Activated naive CD8-positive, alpha-beta T cell treated with anti-CD3 and anti-CD28 coated beads, Interleukin-2, amount 50 U/mL, for 24 hours (primary cell): ENCODE results near the gene RASGEF1C.

ENCODE experiments used
- ATAC-seq: fragments of 150-1000 bp; cut with Tn5 transposase; one replicate; pipeline ENCODE4 v1.10.0; 2021
- DNase-seq: peaks from one replicate; pipeline ENCODE4 v3.0.0; 2021
- H3K27ac Mint-ChIP-seq: one replicate; pipeline ENCODE4 v1.8.0; 2021; ENCODE audit warnings: mild to moderate bottlenecking, mixed read lengths
- H3K27me3 Mint-ChIP-seq: one replicate; pipeline ENCODE4 v1.8.0; 2021; ENCODE audit warnings: mixed read lengths
- H3K36me3 Mint-ChIP-seq: one replicate; pipeline ENCODE4 v1.8.0; 2021; ENCODE audit warnings: low read depth, mixed read lengths
- H3K4me1 Mint-ChIP-seq: one replicate; pipeline ENCODE4 v1.8.0; 2021; ENCODE audit warnings: mixed read lengths
- H3K4me3 Mint-ChIP-seq: one replicate; pipeline ENCODE4 v1.8.0; 2021; ENCODE audit warnings: mild to moderate bottlenecking, moderate library complexity, mixed read lengths
- H3K9me3 Mint-ChIP-seq: one replicate; pipeline ENCODE4 v1.8.0; 2021; ENCODE audit warnings: mixed read lengths

RASGEF1C gene

DNA sequence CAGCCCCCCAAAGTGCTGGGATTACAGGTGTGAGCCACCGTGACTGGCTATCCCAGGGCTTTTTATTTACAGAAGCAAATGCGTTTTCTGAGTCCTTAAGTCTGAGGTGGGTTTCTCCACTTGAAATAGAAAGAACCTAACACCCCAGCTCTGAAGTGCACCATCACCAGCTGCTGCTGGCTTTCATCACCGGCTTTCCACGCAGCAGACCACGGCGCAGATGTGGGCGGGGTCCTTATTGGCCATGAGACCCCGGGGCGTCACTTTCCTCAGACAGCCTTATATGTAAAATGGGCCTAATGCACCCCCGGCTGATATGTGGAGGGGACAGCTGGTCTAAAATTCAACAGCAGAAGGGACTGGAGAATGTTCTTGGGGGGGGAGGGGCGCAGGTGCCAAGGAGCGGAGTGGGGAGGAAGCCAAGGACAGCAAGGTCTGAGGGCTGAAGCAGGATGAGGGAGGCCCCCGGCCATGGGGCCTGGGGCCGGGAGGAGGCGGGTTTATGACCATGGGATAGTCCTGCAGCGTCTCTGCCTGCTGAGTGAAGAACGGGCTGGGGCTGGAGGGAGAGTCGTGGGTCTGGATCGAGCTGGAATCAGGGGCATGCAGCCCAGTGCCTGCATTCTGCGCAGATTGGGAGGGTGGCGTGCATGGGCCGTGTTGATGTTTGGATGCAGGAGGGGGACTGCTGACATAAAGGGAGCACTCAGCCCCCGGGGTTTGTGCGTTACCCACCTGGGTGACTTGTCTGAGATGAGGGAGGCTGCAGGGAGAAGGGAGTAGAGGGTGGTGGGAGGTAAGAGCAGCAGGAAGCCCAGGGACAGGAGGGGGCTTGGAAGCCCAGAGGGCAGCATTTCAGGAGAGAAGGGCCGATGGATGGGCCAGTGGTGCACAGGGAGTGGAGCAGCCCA is 30.2 kb downstream of the RASGEF1C start:
- no peaks in the 10 kb centered on the region for H3K36me3 Mint-ChIP-seq
- H3K4me3 Mint-ChIP-seq, result no peak overlapping the region
- ATAC-seq (no peak), DNase-seq (no peak)
- H3K27me3 Mint-ChIP-seq, result peaks cover 10% of the 10 kb centered on the region
- no peaks in the 10 kb centered on the region for H3K4me1 Mint-ChIP-seq
- H3K9me3 Mint-ChIP-seq, result peaks cover 9% of the 10 kb centered on the region
- H3K27ac Mint-ChIP-seq, result peak overlapping the region; percentile 67

DNA sequence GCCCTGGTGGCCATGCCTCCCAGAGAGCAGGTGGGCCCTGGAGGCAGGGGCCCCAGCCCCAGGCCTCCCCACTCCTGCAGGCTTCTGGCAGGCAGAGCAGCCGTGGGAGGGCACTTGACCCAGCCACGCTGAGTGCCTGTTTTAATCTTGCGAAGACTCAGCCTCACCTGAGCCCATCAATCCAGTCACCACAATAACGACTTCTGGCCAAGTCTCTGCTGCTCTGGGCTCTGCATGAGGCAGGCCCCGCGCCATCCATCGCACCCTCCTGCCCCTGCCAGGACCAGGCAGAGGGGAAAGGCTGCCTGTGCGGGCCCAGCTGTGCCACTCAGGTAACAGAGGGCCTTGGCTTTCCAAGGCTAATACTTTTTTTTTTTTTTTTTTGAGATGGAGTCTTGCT is 32.8 kb downstream of the RASGEF1C start:
- ATAC-seq, result no peak
- Mint-ChIP-seq H3K36me3 (no peaks in the 10 kb centered on the region), H3K27me3 (peaks cover 9% of the 10 kb centered on the region), H3K27ac (no peak overlapping the region), H3K4me3 (no peak overlapping the region), H3K4me1 (no peaks in the 10 kb centered on the region), H3K9me3 (no peaks in the 10 kb centered on the region)
- DNase-seq, result no peak

DNA sequence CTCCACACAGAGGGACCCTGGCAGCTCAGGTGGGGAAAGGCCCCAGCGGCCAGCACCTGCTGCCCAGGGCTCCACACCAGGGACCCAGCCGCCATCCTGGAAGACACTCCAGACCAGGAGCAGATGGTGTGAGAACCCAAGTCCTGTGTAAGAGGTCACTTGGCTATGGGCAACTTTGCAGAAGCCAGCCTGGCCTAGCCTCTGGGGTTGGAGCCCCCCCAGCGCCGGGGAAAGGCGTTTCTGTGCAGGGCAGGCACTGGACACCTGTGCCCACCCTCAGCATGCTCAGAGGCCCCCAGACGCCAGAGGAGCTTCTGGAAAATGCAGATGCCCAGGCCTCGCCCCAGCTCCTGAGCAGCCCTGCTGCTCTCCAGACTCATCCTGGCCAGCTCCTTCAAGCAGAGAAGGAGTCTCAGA is 34.0 kb downstream of the RASGEF1C start:
- no peaks in the 10 kb centered on the region for H3K36me3 Mint-ChIP-seq
- no peak for ATAC-seq
- peaks cover 10% of the 10 kb centered on the region for H3K27me3 Mint-ChIP-seq
- H3K4me1 Mint-ChIP-seq, result no peaks in the 10 kb centered on the region
- H3K27ac Mint-ChIP-seq, result no peak overlapping the region
- no peak overlapping the region for H3K4me3 Mint-ChIP-seq
- no peaks in the 10 kb centered on the region for H3K9me3 Mint-ChIP-seq
- DNase-seq, result no peak

DNA sequence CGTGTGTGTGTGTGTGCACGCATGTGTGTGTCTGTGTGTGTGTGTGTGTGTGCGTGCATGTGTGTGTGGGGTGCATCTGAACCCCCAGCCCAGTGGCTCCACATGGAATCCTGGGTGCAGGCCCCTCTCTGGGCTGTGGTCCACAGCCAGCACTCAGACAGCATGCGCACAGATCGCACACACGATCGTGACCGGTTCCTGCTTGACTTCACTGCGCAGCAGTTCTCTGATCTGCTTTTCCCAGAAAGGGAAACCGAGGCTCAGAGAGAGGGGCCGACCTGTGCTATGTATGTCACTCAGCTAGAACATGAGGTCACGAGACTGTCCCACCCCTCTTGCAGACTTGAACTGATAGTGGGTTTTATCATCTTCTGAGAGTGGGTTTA is 34.4 kb downstream of the RASGEF1C start:
- Mint-ChIP-seq H3K36me3 (no peaks in the 10 kb centered on the region), H3K4me1 (no peaks in the 10 kb centered on the region), H3K27me3 (peaks cover 11% of the 10 kb centered on the region), H3K9me3 (no peaks in the 10 kb centered on the region), H3K27ac (no peak overlapping the region), H3K4me3 (no peak overlapping the region)
- DNase-seq, result no peak
- no peak for ATAC-seq

DNA sequence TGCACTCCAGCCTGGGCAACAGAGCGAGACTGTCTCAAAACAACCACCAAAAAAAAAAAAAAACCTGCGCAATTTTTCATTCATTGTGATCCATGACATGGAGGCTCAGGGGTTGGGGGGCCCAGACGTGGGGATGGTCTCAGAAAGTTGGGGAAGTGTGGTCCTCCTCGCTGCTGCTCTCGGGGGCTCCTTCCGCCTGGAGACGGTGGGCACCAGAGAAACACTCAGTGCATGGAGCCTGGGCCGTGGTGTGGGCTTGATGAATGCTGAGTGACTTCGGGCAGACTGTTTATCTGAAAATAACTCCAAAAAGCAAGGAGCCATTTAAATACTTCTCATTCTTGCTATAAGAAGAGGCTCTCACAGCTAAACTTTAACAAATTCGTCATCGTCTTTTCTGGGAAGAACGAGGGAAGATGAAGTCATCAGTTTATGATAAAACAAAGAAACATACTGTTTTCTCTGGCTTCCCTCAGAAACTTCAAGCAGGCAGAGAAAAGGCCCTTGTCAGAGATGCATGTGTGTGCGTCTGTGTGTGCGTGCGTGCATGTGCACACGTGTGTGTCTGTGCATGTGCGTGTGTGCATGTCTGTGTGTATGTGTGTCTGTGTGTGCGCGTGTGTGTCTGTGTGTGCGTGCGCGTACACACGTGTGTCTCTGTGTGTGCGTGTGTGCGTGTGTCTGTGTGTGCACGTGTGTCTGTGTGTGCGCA is 35.0 kb downstream of the RASGEF1C start:
- Mint-ChIP-seq H3K27ac (no peak overlapping the region), H3K36me3 (no peaks in the 10 kb centered on the region)
- no peak for DNase-seq

DNA sequence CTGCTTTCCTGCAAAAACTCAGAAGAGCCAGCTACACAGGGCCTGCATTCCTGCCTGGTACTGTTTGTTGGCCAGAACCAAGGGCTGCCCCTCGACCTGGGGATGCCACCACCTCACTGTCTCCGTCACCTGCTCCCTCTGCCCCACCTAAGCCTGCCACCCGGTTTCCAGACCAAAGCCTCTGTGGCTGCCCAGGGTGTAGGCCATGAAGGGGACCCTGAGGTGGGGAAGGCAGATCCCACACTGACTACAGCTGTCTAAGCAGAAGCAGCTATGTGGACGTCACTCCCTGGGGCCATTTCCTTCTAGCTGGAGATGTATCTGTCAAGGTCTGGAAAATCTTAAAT is 35.8 kb downstream of the RASGEF1C start:
- DNase-seq (no peak), ATAC-seq (no peak)
- no peak overlapping the region for H3K4me3 Mint-ChIP-seq
- peaks cover 6% of the 10 kb centered on the region for H3K27me3 Mint-ChIP-seq
- no peak overlapping the region for H3K27ac Mint-ChIP-seq
- no peaks in the 10 kb centered on the region for H3K36me3 Mint-ChIP-seq
- no peaks in the 10 kb centered on the region for H3K4me1 Mint-ChIP-seq
- H3K9me3 Mint-ChIP-seq, result no peaks in the 10 kb centered on the region

More for the DNA sequence above, 35.0 kb downstream of the RASGEF1C start:
- Mint-ChIP-seq H3K27me3 (peaks cover 10% of the 10 kb centered on the region), H3K4me3 (no peak overlapping the region), H3K4me1 (no peaks in the 10 kb centered on the region), H3K9me3 (no peaks in the 10 kb centered on the region)
- ATAC-seq, result no peak

DNA sequence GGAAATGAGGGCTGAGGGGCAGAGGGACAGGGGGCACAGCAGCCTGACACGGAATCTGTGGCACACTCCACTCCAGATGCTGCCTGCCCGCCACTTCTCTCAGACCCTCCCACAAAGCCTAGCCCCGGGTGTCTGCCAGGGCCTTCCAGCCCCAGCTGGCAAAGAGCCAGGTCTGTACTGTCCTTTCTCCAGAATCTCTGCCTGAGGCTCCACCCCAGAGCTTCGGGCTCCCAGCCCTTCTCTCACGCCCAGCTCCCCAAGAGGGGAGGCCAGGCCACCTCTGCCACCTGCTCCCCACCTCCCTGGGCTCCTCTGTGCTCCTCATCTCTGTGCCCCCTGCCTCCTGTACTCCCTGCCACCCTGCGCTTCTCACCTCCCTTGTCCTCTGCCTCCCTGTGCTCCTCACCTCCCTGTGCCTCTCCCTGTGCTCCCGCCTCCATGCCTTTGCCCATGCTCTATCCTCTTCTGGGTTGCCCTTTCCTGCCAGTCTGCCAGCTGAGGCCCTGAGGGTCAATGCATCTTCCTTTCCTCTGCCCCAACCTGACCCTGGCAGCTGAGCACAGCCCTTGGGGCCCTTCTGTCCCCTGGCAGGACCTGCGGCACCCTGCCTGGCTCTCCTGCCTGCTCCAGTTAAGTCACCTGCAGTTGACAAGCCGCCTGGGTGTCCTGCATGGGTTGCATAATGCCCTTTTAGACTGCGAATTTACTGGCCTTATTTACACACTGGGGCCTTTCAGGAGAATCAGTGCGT is 36.4 kb downstream of the RASGEF1C start:
- DNase-seq (no peak), ATAC-seq (no peak)
- Mint-ChIP-seq H3K27ac (no peak overlapping the region), H3K4me1 (no peaks in the 10 kb centered on the region), H3K9me3 (no peaks in the 10 kb centered on the region), H3K27me3 (peaks cover 6% of the 10 kb centered on the region), H3K36me3 (no peaks in the 10 kb centered on the region), H3K4me3 (no peak overlapping the region)

DNA sequence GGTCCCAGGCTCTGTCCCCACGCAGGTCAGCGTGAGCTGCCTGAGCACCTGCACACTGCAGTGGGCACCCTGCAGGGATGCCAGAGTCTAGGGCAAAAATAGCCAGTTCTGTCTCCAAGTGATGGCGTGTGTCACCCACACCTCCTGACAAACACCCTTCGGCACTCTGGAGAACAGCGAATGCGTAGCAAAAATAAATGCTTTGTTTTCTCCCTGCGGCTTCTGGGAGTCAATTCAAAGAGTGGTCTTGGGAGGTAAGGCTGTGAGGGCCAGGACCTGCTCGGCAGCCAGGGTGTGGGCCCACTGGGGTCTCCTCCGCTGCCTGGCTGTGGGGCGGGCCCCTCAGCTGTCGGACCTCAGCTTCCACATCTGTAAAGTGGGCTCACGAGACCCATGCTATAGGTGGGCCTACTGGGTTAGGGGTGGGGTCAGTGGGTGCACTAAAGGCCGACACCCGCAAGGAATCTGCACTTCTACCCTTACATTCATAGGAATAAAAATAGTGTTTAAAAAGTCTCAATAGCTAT is 37.4 kb downstream of the RASGEF1C start:
- Mint-ChIP-seq H3K4me3 (no peak overlapping the region), H3K27me3 (peaks cover 10% of the 10 kb centered on the region), H3K27ac (no peak overlapping the region), H3K36me3 (no peaks in the 10 kb centered on the region), H3K4me1 (no peaks in the 10 kb centered on the region), H3K9me3 (no peaks in the 10 kb centered on the region)
- DNase-seq (no peak), ATAC-seq (no peak)

DNA sequence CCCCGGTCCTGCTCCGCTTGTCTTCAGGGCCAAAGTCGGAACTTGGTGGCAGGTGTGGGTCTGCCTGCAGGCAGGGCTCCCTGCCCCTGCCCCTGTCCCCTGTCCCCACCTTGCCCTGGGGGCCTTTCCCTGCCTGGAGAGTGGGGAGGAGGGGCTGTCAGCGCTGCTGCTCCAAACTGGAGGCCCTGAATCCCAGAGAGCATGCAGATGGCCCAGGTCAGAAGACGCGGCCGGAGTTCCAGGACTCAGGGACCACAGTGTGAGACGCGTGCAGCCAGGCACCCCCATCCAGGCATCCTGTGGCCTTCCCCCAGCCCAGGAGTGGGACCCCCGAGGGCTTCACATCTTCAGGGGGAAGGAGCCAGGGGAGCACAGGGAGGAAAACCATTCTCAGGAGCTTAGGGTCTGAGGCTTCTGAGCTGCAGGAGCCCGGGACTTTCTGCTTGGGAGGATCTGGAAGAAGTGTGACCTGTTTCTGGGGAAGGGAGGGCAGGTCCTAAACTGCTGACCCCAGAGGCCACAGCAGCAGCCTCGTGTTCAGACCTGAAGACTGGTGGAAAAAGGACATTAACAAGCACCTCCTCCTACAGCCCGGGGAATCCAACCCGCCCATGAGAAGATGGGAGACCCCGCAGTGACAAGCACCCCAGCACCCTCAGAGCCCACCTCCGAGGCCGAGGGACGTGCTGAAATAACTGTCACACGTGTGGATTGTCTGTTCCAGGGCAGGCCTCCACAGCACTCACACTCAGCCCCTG is 38.0 kb downstream of the RASGEF1C start:
- DNase-seq (no peak), ATAC-seq (no peak)
- Mint-ChIP-seq H3K9me3 (no peaks in the 10 kb centered on the region), H3K4me3 (no peak overlapping the region), H3K27ac (no peak overlapping the region), H3K36me3 (no peaks in the 10 kb centered on the region), H3K27me3 (peaks cover 13% of the 10 kb centered on the region), H3K4me1 (no peaks in the 10 kb centered on the region)

DNA sequence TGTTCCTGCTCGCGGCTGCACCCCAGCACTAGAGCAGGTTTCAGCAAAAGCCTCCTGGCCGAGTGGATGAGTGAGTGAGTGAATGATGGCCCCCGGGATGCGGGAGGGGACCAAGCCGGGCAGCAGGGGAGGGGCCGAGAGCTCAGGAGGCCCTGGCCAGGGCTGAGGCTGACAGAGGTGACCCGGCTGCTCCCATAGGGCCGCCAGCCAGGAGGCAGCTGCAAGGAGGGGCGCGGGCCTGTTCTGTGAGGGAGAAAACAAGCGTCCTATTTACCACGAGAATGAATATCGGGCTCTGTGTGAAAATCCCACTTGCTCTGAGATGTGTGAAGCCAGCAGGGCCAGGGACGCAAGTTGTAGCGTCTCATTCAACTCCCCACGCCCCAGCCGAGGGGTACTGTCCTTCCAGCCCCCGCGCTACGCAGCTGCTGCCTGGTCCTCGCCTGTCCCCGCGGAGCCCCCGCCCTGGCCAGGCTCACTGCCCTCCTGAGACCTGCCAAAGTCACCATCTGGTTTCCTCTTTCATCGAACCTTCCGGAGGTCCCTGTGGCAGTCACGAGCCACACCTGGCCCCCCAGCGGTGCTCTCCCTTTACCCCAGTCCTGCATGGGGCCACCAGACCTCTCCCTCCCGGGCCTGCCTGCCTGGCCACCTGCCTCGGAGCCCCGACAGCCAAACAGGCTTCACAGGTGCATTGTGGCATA is 38.8 kb downstream of the RASGEF1C start:
- ATAC-seq (no peak), DNase-seq (no peak)
- H3K27me3 Mint-ChIP-seq, result peaks cover 13% of the 10 kb centered on the region
- H3K36me3 Mint-ChIP-seq, result no peaks in the 10 kb centered on the region
- no peak overlapping the region for H3K4me3 Mint-ChIP-seq
- no peak overlapping the region for H3K27ac Mint-ChIP-seq
- no peaks in the 10 kb centered on the region for H3K9me3 Mint-ChIP-seq
- no peaks in the 10 kb centered on the region for H3K4me1 Mint-ChIP-seq

DNA sequence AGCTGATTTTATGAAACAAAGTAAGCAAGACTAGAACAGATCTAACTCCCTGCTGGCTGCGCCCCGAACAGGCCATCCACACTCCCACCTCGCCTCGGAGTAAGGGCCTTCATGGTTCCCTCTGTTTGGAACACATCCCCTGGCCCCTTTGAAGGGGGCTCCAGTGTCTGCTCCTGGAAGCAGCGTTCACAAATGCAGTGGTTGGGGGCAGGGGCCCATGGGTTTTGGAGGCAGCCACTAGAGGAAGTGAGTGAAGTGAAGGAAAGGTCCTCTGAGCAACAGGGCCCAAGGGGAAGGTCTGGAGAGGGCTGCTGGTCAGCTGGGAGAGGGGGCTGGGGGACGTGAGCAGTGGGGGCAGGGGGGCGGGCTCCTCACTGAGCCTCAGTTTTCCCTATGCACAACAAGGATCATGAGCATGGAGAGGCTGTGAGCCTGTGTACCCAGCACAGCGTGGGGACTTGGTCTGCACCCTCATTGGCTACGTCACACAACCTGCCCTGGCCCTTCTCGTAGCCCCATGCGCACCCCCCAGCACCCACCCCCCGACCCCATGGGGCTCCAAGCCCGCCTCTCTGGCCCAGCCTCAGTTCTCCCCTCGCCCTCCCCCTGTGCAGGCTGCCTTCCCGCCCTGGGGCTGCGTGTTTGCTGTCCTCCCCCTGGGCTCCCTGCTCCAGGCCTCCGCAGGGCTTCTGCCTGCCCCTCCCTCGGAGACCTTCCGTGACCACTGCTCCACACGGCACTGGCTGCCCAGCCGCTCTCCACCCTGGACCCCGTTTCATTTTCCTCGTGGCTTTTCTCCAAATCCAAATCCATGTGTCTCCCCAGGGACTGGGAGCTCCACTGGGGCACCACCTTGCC is 39.5 kb downstream of the RASGEF1C start:
- DNase-seq, result no peak
- Mint-ChIP-seq H3K4me1 (no peaks in the 10 kb centered on the region), H3K27me3 (peaks cover 18% of the 10 kb centered on the region), H3K36me3 (no peaks in the 10 kb centered on the region), H3K27ac (no peak overlapping the region), H3K9me3 (no peaks in the 10 kb centered on the region), H3K4me3 (no peak overlapping the region)
- no peak for ATAC-seq

DNA sequence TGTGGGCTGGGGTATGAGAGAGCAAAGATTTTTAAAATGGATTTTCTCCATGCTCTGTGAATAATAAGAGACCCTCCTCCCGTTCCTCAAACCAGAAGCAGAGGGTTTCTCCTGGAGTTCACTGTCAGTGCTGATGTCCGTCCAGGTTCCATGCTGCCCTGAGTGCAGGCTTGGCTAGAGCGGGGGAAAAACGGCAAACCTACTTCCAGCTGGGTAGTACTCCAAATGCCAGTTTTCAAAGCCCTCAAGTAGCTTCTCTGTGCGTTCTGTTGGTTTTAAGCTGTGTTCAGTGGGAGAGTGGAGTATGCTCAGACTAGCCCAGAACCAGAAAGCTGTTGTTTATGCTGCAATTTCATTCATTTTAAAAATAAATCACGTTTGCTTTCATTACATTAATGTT is 40.3 kb downstream of the RASGEF1C start:
- Mint-ChIP-seq H3K9me3 (no peaks in the 10 kb centered on the region), H3K27ac (no peak overlapping the region), H3K36me3 (no peaks in the 10 kb centered on the region), H3K27me3 (peaks cover 21% of the 10 kb centered on the region), H3K4me1 (no peaks in the 10 kb centered on the region), H3K4me3 (no peak overlapping the region)
- DNase-seq, result no peak
- ATAC-seq, result no peak

DNA sequence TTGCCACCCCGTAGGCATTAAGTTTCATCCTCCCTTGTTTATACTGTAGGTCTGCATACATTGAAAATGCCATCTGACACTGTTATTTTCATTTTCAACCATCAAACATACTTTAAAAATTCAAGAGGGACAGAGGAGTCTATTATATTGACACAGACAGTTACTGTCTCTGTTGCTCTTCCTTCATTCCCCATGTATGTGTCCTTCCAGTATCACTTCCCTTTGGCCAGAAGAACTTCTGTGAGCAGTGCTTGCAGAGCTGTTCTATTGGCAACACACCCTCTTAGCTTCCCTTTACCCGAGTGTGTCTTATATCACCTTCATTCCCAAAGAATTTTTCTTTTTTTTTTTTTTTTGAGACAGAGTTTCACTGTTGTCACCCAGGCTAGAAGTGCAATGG is 42.8 kb downstream of the RASGEF1C start:
- Mint-ChIP-seq H3K4me1 (no peaks in the 10 kb centered on the region), H3K4me3 (no peak overlapping the region), H3K27ac (no peak overlapping the region), H3K36me3 (no peaks in the 10 kb centered on the region), H3K27me3 (peaks cover 23% of the 10 kb centered on the region), H3K9me3 (no peaks in the 10 kb centered on the region)
- no peak for ATAC-seq
- DNase-seq, result no peak
